ENCODE data around the gene CLDN9. TPM values are rescaled to one million over a fixed set of nuclear protein-coding genes. Genes with fewer than 3 reads are reported as not detected.

Gene CLDN9
- total RNA-seq, 4 donors from 2014 or later: not detected

- peaks cover 15 to 64% (median 34%) of the 10 kb centered on the region in 3 donors for H3K4me1 ChIP-seq
- no peaks in the 10 kb centered on the region for H3K9me3 ChIP-seq
- H3K36me3 ChIP-seq: no peaks in the 10 kb centered on the region
- H3K27ac ChIP-seq: peak overlapping the region in 2 of 4 donors; percentile 2 to 48
- H3K4me3 ChIP-seq: peak overlapping the region in 3 of 4 donors; percentile 8 to 47 (median 29)
- 8 to 31% methylated on average over 7 to 18 of the region's 42 CpGs for WGBS, 2 donors
- H3K27me3 ChIP-seq: peaks cover 0 to 36% (median 0%) of the 10 kb centered on the region in 4 donors
- intact Hi-C loops (cut with DNase I): no loop called here
- no peak for DNase-seq
- TF ChIP-seq, protein P1, sequence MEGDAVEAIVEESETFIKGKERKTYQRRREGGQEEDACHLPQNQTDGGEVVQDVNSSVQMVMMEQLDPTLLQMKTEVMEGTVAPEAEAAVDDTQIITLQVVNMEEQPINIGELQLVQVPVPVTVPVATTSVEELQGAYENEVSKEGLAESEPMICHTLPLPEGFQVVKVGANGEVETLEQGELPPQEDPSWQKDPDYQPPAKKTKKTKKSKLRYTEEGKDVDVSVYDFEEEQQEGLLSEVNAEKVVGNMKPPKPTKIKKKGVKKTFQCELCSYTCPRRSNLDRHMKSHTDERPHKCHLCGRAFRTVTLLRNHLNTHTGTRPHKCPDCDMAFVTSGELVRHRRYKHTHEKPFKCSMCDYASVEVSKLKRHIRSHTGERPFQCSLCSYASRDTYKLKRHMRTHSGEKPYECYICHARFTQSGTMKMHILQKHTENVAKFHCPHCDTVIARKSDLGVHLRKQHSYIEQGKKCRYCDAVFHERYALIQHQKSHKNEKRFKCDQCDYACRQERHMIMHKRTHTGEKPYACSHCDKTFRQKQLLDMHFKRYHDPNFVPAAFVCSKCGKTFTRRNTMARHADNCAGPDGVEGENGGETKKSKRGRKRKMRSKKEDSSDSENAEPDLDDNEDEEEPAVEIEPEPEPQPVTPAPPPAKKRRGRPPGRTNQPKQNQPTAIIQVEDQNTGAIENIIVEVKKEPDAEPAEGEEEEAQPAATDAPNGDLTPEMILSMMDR (IDR thresholded peaks at IDR 0.05): peak; percentile 91 to 98 (median 94)
- no peak for TF ChIP-seq POLR2A (IDR thresholded peaks at IDR 0.05)
Observed at GRCh38 chr16:2983706-2984136, 29.0 kb upstream of the CLDN9 start.

GRCh38 chr16:2985462-2985861 lies 27.3 kb upstream of the CLDN9 start:
- no peak for DNase-seq
- no peak overlapping the region for H3K4me3 ChIP-seq
- intact Hi-C loops (cut with DNase I): no loop called here
- H3K27me3 ChIP-seq: peaks cover 0 to 41% (median 0%) of the 10 kb centered on the region in 4 donors
- peaks cover 6 to 49% (median 24%) of the 10 kb centered on the region in 3 donors for H3K4me1 ChIP-seq
- H3K27ac ChIP-seq: peak overlapping the region in 1 of 4 donors; percentile 52
- 52 to 57% methylated on average over 3 to 8 of the region's 9 CpGs for WGBS, 2 donors
- no peaks in the 10 kb centered on the region for H3K36me3 ChIP-seq
- H3K9me3 ChIP-seq: no peaks in the 10 kb centered on the region
- no peak for TF ChIP-seq POLR2A (IDR thresholded peaks at IDR 0.05)
- TF ChIP-seq, protein P1 (IDR thresholded peaks at IDR 0.05): no peak

DNA sequence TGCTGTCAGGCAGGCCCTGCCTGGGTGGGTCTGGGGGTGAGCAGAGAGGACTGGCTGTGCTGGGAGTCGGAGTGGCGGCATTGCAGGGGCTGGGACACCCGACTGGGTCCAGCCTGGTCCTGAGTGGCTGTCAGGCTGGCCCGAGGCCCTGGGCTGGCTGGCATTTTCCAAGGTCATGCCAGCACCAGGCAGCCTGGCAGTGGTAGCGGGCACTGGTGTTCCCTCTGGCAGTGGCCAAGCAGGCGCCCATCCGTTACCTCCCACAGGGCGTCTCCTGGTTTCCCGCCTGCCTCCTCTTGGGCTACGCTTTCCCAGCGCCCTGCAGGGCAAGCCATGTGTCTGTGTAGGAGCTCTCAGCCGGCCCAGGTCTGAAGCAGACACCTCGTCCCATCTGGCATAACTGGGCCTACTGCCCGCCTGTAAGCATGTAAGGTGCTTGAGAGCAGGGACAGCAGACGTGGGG lies 26.8 kb upstream of the CLDN9 start:
- no peak for TF ChIP-seq POLR2A (IDR thresholded peaks at IDR 0.05)
- TF ChIP-seq, protein P1 (IDR thresholded peaks at IDR 0.05): no peak
- WGBS, 2 donors: 60 to 75% methylated on average over 2 to 7 of the region's 15 CpGs
- Histone ChIP-seq H3K27ac (peak overlapping the region in 1 of 4 donors; percentile 52), H3K4me1 (peaks cover 6 to 49% (median 21%) of the 10 kb centered on the region in 3 donors), H3K4me3 (no peak overlapping the region), H3K9me3 (no peaks in the 10 kb centered on the region), H3K27me3 (peaks cover 0 to 45% (median 0%) of the 10 kb centered on the region in 4 donors), H3K36me3 (no peaks in the 10 kb centered on the region)
- intact Hi-C loops (cut with DNase I): no loop called here
- DNase-seq: no peak

- Histone ChIP-seq H3K4me1 (peaks cover 6 to 52% (median 18%) of the 10 kb centered on the region in 3 donors), H3K27me3 (peaks cover 0 to 49% (median 0%) of the 10 kb centered on the region in 4 donors), H3K9me3 (no peaks in the 10 kb centered on the region), H3K4me3 (no peak overlapping the region), H3K27ac (no peak overlapping the region), H3K36me3 (no peaks in the 10 kb centered on the region)
- 61 to 90% methylated on average over 2 to 6 of the region's 17 CpGs for WGBS, 2 donors
- intact Hi-C loops (cut with DNase I): no loop called here
- no peak for DNase-seq
- TF ChIP-seq, protein P1 (IDR thresholded peaks at IDR 0.05): no peak
- TF ChIP-seq POLR2A (IDR thresholded peaks at IDR 0.05): no peak
Observed at GRCh38 chr16:2986623-2987188, 26.0 kb upstream of the CLDN9 start.

DNA sequence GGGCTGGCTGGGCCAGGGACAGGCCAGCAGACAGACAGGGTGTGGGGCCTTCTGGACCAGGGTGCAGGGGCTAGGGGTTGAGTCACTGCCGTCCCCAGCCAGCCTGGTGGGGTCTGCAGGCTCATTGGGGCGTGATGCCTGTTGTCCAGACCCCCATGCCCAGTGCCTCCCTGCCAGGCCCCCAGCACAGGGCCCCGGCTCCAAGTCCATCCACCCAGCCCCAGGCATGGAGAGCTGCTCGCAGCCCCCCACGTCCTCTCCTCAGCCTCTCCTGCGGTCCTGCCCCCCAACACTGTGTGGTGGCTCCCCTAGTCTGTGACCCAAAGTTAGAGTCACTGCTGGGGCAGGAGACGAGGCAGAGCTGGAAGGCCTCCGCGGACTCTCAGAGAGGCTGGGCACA lies 25.4 kb upstream of the CLDN9 start:
- 100% methylated on average over 1 of the region's 9 CpGs; no CpG with 5 or more reads in 1 of the 2 donors for WGBS, 2 donors
- peaks cover 10 to 57% (median 21%) of the 10 kb centered on the region in 3 donors for H3K4me1 ChIP-seq
- H3K27me3 ChIP-seq: peaks cover 0 to 49% (median 0%) of the 10 kb centered on the region in 4 donors
- H3K27ac ChIP-seq: no peak overlapping the region
- intact Hi-C loops (cut with DNase I): no loop called here
- TF ChIP-seq, protein P1 (IDR thresholded peaks at IDR 0.05): no peak
- TF ChIP-seq POLR2A (IDR thresholded peaks at IDR 0.05): no peak
- DNase-seq: no peak
- H3K36me3 ChIP-seq: no peaks in the 10 kb centered on the region
- H3K4me3 ChIP-seq: no peak overlapping the region
- H3K9me3 ChIP-seq: no peaks in the 10 kb centered on the region

Data from esophagus squamous epithelium (tissue), 5 donors.